Measurements from ENCODE around the gene CCDC92B.

The CCDC92B gene

DNA sequence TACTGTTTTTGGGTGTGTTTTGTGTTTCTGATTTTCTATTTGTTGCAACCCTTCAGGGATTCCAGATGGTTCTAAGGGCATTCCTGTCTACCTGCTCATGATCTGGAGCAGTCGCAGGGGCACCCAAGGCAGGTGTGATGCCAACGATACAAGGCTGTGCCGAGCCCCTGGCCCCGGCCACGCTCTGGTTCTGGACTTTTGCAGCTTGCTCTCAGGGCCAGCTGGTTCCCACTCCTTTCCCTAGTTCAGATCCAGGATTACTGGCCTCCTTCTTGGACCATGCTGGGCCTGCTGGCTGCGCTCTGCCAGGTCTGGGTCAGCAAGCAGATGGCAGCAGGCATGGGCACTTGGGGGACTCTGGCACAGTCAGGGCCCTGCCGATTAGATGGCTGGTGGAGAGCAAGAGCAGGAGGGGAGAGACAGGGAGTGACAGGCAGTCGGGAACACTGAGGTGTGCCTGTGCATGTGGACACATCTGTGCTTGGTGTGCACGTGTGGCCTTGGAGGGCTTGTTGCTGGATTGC is 31.5 kb upstream of the CCDC92B start:
- DNase-seq, result no peak
- in situ Hi-C loops (cut with HindIII; ENCODE audit: low pct_ligation_motif_present, low pct_unique_long_range_greater_than_20kb, low sequenced_read_pairs), result no loop called here

DNA sequence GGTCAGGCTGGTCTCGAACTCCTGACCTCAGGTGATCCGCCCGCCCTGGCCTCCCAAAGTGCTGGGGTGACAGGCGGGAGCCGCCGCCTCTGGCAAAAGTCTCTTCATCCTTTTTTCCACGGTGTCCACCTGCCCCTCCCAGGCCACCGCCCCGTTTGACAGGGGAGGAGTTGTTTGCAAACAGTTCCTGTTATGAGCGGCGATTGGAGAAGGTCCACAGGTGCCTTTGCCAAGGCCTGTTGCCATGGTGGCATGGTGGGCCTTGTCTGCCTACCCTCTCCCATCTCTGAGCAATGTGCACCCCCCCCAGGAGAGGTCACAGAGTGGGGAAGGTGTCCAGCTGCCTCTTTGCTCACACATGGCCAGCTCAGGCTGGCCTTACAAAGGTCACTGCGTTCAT is 30.8 kb upstream of the CCDC92B start:
- no peak for DNase-seq
- in situ Hi-C loops (cut with HindIII; ENCODE audit: low pct_ligation_motif_present, low pct_unique_long_range_greater_than_20kb, low sequenced_read_pairs), result no loop called here

DNA sequence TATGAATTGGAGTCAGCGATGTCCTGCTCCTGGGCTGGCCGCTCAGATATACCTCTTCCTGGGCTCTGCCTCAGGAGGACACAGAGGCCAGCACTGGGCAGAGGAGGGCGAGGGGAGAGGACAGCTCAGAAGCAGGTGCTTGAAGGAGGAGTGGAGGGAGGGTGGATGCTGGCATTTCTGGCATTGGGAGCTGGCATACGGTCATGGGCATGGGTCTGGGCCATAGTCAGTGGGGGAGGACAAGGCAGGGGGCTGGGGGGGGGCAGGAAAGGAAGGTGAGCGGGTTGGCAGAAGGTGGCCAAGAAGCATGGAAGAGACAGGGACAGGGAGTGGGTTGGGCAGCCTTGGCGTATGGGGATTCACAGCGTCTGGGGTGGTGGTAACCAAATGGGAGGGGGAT is 30.1 kb upstream of the CCDC92B start:
- no peak for DNase-seq
- in situ Hi-C loops (cut with HindIII; ENCODE audit: low pct_ligation_motif_present, low pct_unique_long_range_greater_than_20kb, low sequenced_read_pairs), result no loop called here

DNA sequence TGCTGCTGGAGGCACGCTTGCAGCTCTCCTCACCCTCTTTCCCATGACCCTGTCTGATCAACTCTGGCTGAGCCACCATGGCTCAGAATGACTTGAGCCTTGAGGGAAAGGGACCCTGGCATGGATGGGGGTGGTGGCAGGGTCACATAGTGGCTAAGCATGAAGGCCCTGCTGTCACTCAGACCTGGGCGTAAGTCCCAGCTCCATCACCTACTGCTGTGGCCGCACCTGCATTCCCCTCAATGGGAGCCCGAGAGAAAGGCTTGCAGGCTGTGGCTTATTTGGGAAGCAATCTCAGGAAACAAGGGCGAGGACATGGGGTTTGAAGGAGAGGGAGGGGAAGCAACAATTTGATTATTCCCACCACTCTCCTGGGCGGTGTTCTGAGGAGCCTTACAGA is 29.0 kb upstream of the CCDC92B start:
- DNase-seq, result no peak
- in situ Hi-C loops (cut with HindIII; ENCODE audit: low pct_ligation_motif_present, low pct_unique_long_range_greater_than_20kb, low sequenced_read_pairs), result no loop called here

DNA sequence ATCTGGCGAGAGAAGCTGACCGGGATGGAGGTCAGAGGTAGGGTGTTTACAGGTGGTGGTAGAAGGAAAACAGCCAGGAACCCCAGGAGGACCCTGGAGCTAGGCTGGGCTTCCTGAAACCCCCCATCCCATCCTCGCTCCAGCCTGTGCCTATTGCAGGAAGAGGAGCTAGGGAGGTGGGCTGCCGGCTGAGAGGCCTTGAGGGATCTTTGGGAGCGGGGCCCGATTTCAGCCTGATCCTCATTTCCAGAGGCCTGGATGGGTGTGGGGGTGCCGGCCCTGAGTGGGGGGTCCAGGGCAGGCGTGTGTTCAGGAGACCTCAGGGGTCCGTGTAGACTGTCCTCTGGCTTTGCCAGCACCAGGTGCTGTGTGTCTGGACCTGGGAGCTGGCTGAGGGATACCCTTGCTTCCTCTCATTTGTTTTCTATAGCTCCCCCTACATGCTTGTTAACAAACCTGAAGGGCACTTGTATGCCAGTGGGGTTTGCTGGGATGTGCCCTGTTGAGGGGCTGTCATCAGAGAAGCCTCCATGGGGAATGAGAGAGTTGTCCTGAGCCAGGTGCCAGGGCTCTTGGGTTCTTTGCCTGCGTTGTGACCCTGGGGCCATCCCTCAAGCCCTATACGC is 27.9 kb upstream of the CCDC92B start:
- in situ Hi-C loops (cut with HindIII; ENCODE audit: low pct_ligation_motif_present, low pct_unique_long_range_greater_than_20kb, low sequenced_read_pairs), result no loop called here
- no peak for DNase-seq

DNA sequence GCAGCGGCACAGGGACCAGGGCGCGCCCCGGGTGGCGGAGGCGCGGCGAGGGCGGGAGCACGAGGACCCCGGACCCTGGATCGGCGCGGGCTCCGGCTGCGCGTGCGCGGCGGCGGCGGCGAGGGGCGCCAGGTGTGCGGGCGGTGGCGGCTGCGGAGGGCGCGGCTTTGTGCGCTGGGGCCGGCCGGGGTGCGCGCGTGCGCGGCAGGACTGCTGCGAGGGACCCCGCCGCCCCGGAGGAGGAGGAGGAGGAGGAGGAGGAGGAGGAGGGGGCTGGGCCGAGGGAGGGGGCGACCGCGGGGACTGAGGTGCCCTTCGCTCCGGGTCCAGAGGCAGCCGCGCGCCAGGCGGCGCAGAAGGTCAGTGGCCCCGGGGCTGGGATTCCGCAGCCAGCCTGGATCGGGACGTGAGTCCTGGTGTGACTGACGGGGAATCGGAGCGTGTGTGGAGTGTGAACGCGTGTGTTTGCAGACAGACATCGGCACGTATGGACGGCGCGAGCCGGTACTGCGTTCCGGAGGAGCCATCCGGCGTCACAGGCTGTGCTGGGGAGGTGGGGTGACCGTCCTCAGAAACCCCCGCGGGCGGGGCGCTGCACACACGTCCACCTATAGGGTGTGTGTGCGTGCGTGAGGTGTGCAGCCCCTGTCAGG is 27.3 kb upstream of the CCDC92B start:
- in situ Hi-C loops (cut with HindIII; ENCODE audit: low pct_ligation_motif_present, low pct_unique_long_range_greater_than_20kb, low sequenced_read_pairs), result no loop called here
- no peak for DNase-seq

DNA sequence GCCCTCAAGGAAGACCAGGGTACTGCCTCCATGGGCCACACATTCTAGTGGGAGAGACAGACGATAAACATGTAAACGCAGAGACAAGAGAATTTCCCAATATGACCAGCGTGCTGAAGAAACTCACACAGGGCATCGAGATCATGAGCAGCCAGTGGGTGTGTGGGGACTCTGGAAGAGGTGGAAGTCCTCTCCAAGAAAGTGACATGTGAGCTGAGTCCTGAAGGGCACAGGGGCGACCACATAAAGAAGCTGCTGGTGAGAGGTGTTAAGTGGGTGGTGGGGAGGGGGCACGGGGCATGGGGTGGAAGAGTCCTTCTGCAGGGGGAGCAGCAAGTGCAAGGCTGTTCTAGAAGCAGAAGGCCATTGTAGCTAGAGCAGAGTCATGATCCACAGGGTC is 25.8 kb upstream of the CCDC92B start:
- in situ Hi-C loops (cut with HindIII; ENCODE audit: low pct_ligation_motif_present, low pct_unique_long_range_greater_than_20kb, low sequenced_read_pairs), result no loop called here

DNA sequence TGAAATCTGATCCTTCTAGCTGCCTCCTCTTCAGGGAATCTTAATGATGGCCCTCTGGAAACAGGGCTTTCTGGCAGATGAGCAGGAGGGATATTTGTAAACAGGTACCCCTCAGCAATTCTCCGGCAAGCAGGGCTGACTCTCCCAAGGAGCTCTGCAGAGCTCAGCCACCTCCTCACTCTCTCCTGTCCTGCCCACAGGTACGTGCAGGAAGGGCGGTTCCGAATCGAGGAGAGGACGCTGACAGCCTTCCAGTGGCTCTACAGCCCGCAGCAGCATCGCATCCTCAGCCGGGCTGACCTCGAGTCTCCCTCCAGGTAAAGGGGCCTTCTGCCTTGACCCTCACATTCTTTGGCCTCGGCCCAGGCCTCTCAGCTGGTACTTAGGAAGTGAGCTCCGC is 20.7 kb upstream of the CCDC92B start:
- DNase-seq, result no peak
- in situ Hi-C loops (cut with HindIII; ENCODE audit: low pct_ligation_motif_present, low pct_unique_long_range_greater_than_20kb, low sequenced_read_pairs), result no loop called here

More for the DNA sequence above, 25.8 kb upstream of the CCDC92B start:
- DNase-seq, result no peak

DNA sequence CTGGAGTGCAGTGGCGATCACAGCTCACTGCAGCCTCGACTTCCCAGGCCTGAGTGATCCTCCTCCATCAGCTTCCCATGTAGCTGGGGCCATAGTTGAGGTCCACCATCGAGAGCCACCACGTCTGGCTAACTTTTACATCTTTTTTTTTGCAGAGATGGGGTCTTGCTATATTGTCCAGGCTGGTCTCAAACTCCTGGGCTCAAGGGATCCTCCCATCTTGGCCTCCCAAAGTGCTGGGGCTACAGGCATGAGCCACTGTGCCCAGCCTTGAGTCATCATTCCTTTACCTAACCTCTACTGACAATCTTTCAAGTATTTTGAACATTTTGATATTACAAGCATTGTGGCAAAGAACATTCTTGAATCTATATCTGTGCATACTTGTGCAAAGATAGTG is 9.4 kb upstream of the CCDC92B start:
- in situ Hi-C loops (cut with HindIII; ENCODE audit: low pct_ligation_motif_present, low pct_unique_long_range_greater_than_20kb, low sequenced_read_pairs), result no loop called here

DNA sequence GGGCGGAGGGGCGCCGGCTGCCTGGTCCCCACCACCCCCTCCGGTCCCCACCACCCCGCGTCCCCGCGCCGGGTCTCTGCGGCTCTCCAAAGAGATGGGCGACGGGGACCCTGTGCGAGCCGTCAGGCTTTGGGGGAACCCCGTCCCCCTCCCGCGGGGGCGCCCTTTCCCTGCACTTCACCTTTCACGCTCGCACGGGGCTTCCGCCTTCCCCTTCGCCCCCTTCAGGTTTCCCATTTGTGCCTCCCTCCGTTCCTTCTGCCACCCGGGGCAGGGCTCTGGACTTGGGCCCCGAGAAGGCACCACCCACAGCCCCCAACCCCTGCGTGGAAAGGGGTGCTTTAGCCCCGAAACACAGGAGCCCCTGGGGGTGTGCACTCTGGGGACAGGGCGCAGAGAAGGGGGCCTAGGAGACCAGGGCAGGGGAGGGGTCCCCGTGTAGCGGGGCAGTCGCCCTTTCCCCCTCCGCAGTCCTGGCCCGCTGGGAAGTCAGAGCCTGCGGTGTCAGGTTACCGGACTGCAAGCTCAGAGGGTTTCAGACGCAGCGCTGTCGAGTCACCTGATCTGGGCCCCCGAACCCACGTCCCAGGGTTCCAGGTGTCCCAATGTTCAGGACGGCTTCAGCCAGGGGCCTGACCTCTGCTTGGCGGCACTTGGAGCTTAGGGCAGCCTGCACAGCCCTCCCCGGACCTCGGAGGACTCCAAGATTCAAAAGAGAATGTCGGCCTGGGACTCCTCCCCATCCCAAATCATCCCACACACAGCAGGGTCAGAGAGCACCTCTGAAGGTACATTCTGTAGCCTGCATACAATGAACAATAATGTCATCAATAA is 6.7 kb upstream of the CCDC92B start:
- DNase-seq, result no peak
- in situ Hi-C loops (cut with HindIII; ENCODE audit: low pct_ligation_motif_present, low pct_unique_long_range_greater_than_20kb, low sequenced_read_pairs), result no loop called here

More for the DNA sequence above, 9.4 kb upstream of the CCDC92B start:
- no peak for DNase-seq

DNA sequence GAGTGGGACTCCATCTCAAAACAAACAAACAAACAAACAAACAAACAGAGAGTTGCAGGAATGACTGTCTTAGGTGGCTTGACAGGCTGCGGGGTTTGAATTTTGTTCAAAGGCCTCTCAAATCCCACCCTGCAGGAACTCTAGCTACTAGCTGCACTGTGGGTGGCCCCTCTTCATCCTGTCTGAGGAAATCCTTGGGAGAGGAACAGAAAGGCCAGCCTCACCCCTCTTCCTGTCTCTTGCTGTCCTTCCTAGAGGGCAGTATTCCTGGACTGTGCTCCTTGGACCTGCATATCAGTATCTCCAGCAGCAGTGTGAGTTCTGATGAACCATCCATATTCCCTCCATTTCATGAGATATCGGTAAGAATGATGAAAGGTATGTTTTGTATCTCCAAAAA is 2.0 kb upstream of the CCDC92B start:
- in situ Hi-C loops (cut with HindIII; ENCODE audit: low pct_ligation_motif_present, low pct_unique_long_range_greater_than_20kb, low sequenced_read_pairs), result no loop called here
- no peak for DNase-seq

DNA sequence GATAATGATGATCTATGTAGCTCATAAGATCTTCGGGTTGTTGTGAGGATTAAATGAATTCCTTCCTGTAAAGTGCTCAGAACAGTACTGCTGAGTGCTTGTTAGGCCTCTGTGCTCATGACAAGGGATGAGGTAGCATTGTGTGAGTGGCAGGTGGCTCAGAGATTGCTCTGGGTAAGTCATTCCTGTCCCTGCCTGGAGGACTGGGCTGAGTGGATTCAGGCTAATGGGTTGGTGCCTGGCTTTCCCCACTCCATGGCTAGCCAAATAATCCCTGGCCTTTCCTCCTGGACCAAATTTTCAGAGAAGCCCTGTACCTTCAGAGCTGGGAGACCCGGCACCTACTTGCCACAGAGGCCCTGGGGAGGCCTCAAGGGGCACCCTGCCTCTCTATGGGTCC is 1.3 kb upstream of the CCDC92B start:
- in situ Hi-C loops (cut with HindIII; ENCODE audit: low pct_ligation_motif_present, low pct_unique_long_range_greater_than_20kb, low sequenced_read_pairs), result no loop called here
- DNase-seq, result no peak

DNA sequence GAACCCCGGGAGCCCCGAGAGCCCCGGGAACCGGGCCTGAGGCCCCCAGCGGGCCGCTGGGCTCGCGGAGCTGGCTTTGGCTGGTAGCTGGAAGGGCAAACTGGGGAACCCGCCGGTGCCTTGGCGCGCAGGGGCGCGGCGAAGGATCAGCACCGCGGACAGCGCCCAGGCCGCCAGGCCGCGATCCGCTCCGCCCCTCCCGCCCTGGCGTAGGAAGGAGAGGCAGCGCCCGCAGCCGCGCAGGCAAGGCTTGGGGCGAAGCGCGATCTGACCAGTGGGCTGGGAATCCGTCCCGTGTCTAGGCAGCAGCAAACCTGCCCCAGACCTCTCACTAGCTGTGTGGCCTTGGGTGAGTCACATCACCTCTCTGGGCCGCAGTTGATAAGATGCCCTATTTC is 331 bp upstream of the CCDC92B start:
- in situ Hi-C loops (cut with HindIII; ENCODE audit: low pct_ligation_motif_present, low pct_unique_long_range_greater_than_20kb, low sequenced_read_pairs), result no loop called here
- peak; percentile 86 for DNase-seq

DNA sequence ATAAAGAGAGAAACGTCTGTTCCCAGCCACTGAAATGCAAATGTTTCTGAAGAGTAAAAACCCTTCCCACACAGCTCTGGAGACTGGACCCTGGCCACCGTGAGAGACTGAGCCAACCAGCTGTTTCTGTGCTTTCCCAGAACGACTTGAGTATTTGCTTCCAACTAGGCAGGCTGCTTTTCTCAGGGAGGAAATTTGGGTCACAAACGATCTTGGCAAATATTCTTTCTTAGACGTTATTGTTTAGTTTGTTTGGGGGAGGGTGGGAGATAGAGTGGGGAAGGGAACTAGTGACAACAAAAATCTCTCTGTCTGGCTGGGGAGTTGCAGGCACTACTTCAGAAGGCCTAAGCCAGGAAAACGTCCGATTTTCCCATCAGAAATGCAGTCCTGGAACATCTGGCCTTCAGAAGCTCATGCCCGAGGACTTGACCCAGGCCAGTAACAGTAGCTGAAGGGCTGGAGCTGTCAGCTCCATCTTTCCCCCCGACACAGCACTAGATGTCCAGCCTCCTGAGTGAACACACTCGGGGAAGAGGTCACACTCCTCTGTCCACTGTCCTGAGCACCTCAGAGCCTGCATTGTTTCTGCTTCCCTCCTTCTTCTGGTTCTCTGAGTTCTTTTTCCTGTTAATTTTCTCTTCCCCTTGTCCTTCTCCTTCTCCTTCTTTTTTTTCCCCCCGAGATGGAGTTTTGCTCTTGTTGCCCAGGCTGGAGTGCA is 4.0 kb downstream of the CCDC92B start:
- in situ Hi-C loops (cut with HindIII; ENCODE audit: low pct_ligation_motif_present, low pct_unique_long_range_greater_than_20kb, low sequenced_read_pairs), result no loop called here
- no peak for DNase-seq

DNA sequence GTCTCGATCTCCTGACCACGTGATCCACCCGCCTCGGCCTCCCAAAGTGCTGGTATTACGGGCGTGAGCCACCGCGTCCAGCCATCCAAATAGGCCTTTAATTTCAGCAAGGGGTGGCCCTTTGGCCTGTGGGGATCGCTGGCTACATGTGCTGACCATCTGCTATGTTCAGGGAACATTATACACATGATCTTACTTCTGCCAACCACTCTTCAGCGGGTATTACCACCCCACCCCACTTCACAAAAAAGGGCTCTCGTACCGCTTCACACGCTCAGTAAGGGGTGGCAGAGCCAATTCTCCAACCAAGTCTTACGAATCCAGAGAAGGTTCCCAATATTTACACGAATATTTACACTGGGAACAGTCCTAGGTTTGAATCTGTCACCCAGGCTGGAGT is 11.8 kb downstream of the CCDC92B start:
- no peak for DNase-seq

DNA sequence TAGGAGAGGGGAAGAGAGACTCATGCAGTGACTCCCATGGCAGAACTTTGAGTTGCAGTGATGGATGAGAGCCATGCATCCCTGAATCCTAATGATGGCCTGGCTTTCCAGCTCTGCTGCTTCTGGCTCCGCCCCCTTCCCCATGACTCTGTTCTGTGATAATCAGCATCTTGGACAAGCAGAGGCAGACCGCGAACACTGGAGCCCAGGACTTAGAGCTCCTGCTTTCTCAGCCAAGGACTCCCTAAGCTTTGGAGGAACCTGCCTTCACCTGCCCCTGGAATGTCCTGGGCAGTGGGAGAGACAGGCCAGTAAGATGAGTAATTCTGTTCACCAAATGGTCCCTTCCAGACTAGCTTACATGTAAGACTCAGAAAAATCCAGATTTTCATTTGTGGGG is 12.5 kb downstream of the CCDC92B start:
- no peak for DNase-seq
- in situ Hi-C loops (cut with HindIII; ENCODE audit: low pct_ligation_motif_present, low pct_unique_long_range_greater_than_20kb, low sequenced_read_pairs), result no loop called here

More for the DNA sequence above, 11.8 kb downstream of the CCDC92B start:
- in situ Hi-C loops (cut with HindIII; ENCODE audit: low pct_ligation_motif_present, low pct_unique_long_range_greater_than_20kb, low sequenced_read_pairs), result no loop called here

DNA sequence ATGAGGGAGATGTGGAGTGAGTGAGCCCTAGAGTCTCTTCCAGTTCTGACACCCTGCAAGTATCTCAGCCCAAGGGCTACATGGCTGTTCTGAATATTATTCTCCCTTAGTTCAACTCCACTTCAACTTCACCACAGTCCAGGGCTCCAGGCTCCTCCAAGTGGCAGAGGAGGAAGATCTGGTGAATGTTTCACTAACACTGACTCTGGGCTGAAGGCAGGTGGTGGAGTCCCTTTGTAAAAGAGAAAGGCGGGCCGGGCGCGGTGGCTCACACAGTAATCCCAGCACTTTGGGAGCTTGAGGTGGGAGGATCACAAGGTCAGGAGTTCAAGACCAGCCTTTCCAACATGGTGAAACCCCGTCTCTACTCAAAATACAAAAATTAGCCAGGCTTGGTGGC is 13.6 kb downstream of the CCDC92B start:
- peak; percentile 75 for DNase-seq
- in situ Hi-C loops (cut with HindIII; ENCODE audit: low pct_ligation_motif_present, low pct_unique_long_range_greater_than_20kb, low sequenced_read_pairs), result no loop called here

DNA sequence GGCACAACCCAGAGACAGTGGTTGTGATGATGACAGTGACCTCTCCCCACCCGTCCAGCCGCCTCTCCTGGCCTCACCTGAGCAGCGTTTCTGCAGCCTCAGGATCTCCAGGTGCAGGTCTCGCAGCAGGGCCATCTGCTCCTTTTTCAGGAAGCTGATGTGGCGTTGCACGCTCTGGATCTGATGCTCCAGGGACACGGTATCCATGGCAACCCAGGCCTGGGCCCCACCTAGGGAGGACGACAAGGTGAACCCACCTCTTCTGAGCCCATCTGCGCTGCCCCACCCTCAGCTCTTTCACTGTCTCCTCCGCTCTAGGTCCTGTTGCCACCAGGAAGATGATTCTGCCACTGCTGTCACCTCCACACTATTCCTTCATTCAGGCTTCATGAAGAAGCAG is 14.5 kb downstream of the CCDC92B start:
- in situ Hi-C loops (cut with HindIII; ENCODE audit: low pct_ligation_motif_present, low pct_unique_long_range_greater_than_20kb, low sequenced_read_pairs), result no loop called here
- DNase-seq, result no peak

DNA sequence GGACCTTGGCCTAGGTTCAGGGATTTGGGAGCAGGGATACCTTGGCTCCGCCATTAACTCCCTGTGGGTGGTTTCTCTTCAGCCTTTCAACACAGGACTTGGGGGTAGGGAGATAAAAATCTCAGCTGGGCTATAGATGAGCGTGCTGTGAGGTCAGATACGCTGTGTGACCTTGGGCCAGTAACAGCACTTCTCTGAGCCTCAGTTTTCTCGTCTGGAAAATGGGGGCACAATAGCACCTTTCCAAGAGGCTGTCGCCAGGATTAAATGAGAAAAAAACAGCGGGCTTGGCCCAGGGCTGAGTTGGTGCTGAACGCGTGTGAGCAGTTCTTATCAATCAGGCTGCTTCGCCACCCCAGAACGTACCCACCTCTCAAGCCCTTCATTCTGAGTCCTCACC is 17.6 kb downstream of the CCDC92B start:
- DNase-seq, result no peak
- in situ Hi-C loops (cut with HindIII; ENCODE audit: low pct_ligation_motif_present, low pct_unique_long_range_greater_than_20kb, low sequenced_read_pairs), result no loop called here
